ENCODE data around the gene SRC.
A peak's percentile ranks its signal among the peaks of the same experiment; 100 is the strongest.

SRC gene

GRCh38 chr20:37350649-37351574 is 5.0 kb downstream of the SRC start:
- DNase-seq (ENCODE audit: low spot score), result peak; percentile 37

DNA sequence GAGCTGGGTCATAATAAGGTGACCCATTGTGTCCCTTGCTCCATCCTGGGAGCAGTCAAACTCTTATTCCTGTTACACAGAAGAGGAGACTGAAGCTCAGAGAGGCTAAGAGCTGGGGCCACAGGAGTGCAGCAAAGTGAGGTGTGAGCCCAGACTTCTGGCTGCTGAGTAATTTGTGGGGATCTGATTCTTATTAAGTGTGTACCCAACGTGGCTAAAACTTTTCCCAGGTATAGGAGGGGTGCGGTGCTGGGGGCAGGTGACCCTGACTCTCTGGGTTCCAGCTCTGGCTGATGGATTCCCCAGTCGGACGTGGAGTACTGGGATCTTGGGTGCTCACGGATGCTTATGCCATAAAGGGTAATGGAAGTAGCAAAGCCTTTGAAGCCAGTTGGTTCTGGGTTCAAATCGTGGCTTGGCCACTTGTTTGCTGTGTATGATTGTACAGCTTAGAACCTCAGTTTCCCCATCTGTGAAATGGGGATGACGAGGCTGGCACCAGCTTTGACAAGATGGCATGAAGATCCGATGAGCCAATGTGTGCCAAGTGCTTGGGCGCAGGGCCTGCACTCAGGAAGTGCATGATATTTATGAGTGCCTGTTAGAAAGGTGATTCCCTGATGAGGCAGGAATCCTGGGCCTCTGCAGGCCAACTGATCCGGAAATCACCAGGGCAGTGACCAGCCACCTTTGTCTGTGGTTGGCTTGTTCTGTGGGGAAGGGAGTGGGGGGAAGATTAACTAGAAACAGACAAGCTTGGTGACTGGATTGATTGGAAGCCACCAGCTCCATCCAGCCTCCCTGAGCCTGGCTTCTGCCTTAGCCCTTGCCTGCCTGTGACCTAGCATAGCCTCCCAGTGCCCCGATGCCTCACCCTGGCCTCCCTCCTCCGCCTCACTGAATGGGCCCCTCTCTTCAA is 6.0 kb downstream of the SRC start:
- no peak for DNase-seq (ENCODE audit: low spot score)

DNA sequence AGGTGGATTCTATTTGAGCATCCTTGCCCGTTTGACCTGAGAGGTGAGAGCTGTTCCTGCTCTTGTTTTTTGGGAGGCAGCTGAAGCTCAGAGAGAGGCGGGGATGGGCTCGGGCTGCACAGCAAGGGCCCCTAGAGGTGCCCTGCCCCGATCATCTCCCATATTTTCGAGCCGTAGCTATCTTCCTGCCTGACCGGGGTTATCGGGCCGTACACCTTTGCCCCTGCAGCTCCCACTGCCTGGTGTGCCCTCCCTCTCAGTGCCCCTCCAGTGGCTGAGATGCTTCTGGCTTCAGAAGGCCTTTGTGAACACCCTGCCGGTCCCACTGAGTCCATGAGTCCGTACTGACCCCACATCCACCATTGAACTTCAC is 6.7 kb downstream of the SRC start:
- DNase-seq (ENCODE audit: low spot score), result no peak

- DNase-seq (ENCODE audit: low spot score), result no peak
Measured at GRCh38 chr20:37353285-37353849, 7.4 kb downstream of the SRC start.

- no peak for DNase-seq (ENCODE audit: low spot score)
Measured at GRCh38 chr20:37354210-37355195, 8.6 kb downstream of the SRC start.

- no peak for DNase-seq (ENCODE audit: low spot score)
Measured at GRCh38 chr20:37355252-37356180, 9.6 kb downstream of the SRC start.

DNA sequence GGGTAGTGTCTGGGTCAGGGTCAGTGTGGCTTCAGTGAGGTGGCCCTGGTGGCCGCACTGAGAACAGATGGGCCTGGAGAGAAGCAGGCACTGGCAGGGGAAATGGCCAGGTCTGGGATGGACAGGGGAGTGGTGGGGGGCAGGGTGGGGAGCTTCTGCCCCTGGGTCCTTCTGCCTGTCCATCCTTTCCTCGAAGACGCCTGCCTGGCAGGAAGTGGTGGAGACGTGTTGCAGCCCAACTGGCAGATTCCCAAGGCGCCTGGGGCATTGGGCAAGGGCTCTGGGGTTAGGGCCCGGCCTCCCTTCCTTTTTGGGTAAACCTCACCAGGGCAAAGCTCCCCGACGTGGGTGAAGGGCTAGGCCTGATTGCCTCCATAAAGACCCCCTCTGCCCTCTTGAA is 10.4 kb downstream of the SRC start:
- no peak for DNase-seq (ENCODE audit: low spot score)

GRCh38 chr20:37356961-37357371 is 11.0 kb downstream of the SRC start:
- no peak for DNase-seq (ENCODE audit: low spot score)

DNA sequence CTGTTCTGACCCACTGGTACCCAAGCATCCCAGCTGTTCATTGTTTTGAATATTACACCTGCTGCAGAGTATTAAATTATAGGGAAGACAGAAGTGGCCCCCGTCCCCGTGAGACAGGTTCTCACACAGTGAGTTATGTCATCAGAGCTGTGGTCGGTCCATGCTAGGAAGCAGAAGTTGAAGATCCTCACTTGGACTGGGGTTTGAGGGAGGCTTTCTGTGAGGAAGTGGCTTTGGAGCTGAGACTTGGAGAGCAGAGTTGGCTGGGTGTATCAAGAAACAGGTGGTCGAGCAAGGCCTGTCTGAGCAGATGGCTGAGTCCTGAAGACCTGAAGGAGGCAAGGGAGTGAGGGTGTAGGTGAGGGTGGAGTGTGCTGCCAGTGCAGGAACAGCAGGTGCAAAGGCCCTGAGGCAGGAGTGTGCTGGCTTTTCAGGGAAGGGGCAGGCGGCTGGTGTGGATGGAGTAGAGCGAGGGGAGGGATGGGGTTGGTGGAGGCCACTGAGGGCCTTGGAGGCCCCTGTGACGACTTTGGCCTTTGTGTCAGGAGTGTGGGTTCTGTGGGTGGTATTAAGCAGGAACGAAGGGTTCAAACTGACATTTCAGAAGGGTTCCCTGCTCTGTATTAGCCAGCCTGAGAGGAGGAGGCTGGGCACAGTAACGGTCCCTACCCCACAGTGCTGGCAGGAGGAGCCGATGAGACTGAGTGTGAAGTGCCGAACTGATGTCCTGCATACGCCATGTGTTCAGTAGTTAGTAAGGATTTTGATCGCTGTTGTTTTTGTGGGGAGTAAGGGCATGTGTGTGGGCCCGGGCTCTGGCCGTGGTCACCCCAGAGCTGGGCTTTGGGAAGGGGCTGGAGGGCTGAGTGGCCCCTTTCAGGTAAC is 11.8 kb downstream of the SRC start:
- DNase-seq (ENCODE audit: low spot score), result no peak

- no peak for DNase-seq (ENCODE audit: low spot score)
Measured at GRCh38 chr20:37358366-37359150, 12.6 kb downstream of the SRC start.

- DNase-seq (ENCODE audit: low spot score), result no peak
Measured at GRCh38 chr20:37359331-37359730, 13.4 kb downstream of the SRC start.

GRCh38 chr20:37359836-37360235 is 13.9 kb downstream of the SRC start:
- DNase-seq (ENCODE audit: low spot score), result no peak

- no peak for DNase-seq (ENCODE audit: low spot score)
Measured at GRCh38 chr20:37360391-37361115, 14.6 kb downstream of the SRC start.

GRCh38 chr20:37361336-37361735 is 15.4 kb downstream of the SRC start:
- DNase-seq (ENCODE audit: low spot score), result no peak

DNA sequence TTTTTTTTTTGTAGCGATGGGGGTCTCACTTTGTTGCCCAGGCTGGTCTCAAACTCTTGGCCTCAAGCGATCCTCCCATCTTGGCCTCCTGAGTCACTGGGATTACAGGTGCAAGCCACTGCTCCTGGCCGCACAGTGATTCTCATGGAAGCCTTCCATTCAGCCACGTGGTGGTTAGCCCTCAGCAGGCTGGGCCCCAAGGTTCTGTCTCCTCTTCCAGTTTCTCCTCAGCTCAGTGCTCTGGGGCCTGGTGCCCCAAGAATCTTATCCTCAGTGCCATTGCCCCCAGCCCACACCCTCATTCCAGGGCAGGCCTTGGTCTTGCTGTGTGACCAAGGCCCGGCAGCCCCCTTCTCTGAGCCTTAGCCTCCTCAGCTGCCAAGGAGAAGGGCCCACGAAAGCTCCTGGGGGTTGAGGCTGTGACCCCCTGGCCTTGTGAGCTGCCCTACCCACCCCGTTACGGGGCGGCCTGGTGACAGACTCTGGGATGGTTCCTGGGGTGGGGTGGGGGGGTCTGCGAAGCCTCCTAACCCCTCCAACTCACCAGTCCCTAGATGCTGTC is 16.4 kb downstream of the SRC start:
- DNase-seq (ENCODE audit: low spot score), result no peak

GRCh38 chr20:37362821-37363220 is 16.9 kb downstream of the SRC start:
- DNase-seq (ENCODE audit: low spot score), result no peak
